Brain pericyte (primary cell): ENCODE measurements around the gene RPS13.
A peak's percentile ranks its signal among the peaks of the same experiment; 100 is the strongest.
"Not testable (repeated sequence)": the region's sequence is repeated elsewhere in the genome, so short reads cannot be mapped to it uniquely, and the experiment has no call there.

Source experiments
- DNase-seq: peaks from one replicate; pipeline ENCODE4 v3.0.0-alpha.2; 2012; ENCODE audit warnings: low read depth, low spot score

The RPS13 gene

GRCh38 chr11:17077520-17078401, at the start of gene RPS13:
RPS13 (minus strand) TSS chr11:17077667; CDS start chr11:17077641, 26 bp downstream.
- DNase-seq = peak; percentile 94

GRCh38 chr11:17121981-17122380, 44.5 kb upstream of the RPS13 start:
- DNase-seq = no peak

GRCh38 chr11:17117262-17117661, 39.8 kb upstream of the RPS13 start:
- DNase-seq = no peak

GRCh38 chr11:17116117-17116516, 38.6 kb upstream of the RPS13 start:
- DNase-seq = no peak

GRCh38 chr11:17107745-17108144, 30.3 kb upstream of the RPS13 start:
- DNase-seq = not testable (repeated sequence)

GRCh38 chr11:17105404-17106040, 28.1 kb upstream of the RPS13 start:
- DNase-seq = not testable (repeated sequence)

- no peak for DNase-seq
Measured at GRCh38 chr11:17102462-17102861, 25.0 kb upstream of the RPS13 start.

- DNase-seq = no peak
Measured at GRCh38 chr11:17098658-17099057, 21.2 kb upstream of the RPS13 start.

GRCh38 chr11:17098038-17098437, 20.6 kb upstream of the RPS13 start:
- DNase-seq = no peak

GRCh38 chr11:17085976-17086375, 8.5 kb upstream of the RPS13 start:
- not testable (repeated sequence) for DNase-seq

- DNase-seq = peak; percentile 24
Measured at GRCh38 chr11:17077240-17077519, 287 bp downstream of the RPS13 start.

- DNase-seq = no peak
Measured at GRCh38 chr11:17076517-17077239, 789 bp downstream of the RPS13 start.

GRCh38 chr11:17075506-17075905, 2.0 kb downstream of the RPS13 start:
- no peak for DNase-seq

- no peak for DNase-seq
Measured at GRCh38 chr11:17073370-17074027, 4.0 kb downstream of the RPS13 start.

- no peak for DNase-seq
Measured at GRCh38 chr11:17067417-17067816, 10.1 kb downstream of the RPS13 start.

GRCh38 chr11:17066691-17067090, 10.8 kb downstream of the RPS13 start:
- DNase-seq = no peak

GRCh38 chr11:17063171-17064002, 14.1 kb downstream of the RPS13 start:
- DNase-seq = no peak

- DNase-seq = not testable (repeated sequence)
Measured at GRCh38 chr11:17051146-17051545, 26.3 kb downstream of the RPS13 start.

GRCh38 chr11:17048491-17048890, 29.0 kb downstream of the RPS13 start:
- not testable (repeated sequence) for DNase-seq

GRCh38 chr11:17046690-17047089, 30.8 kb downstream of the RPS13 start:
- no peak for DNase-seq
